Loucy (cell line): Measurements from ENCODE around the gene SEMA5A.

Experiments
- H2AFZ ChIP-seq: fragments of 200-600 bp; sonication (generic); 2 replicates; pipeline ENCODE4 v1.6.0; 2016; ENCODE audit warnings: antibody characterized with exemption, mild to moderate bottlenecking, low read length, moderate library complexity
- H3F3A ChIP-seq: fragments of 200-600 bp; 2 replicates; pipeline ENCODE4 v1.6.0; 2016; ENCODE audit warnings: antibody characterized with exemption, low read depth, mild to moderate bottlenecking
- H3K27me3 ChIP-seq: fragments of 200-600 bp; sonication (generic); 2 replicates; pipeline ENCODE4 v1.6.1; 2014; ENCODE audit warnings: low read length, mild to moderate bottlenecking; ENCODE audit not compliant: insufficient read depth, poor library complexity, severe bottlenecking
- H3K36me3 ChIP-seq: fragments of 200-600 bp; sonication (generic); 2 replicates; pipeline ENCODE4 v1.6.1; 2016; ENCODE audit warnings: low read length; ENCODE audit not compliant: insufficient read depth
- H3K4me1 ChIP-seq: fragments of 200-600 bp; sonication (generic); 2 replicates; pipeline ENCODE4 v1.5.1; 2014; ENCODE audit warnings: low read length, mild to moderate bottlenecking; ENCODE audit not compliant: insufficient read depth, poor library complexity, severe bottlenecking
- H3K4me2 ChIP-seq: fragments of 200-600 bp; sonication (generic); 2 replicates; pipeline ENCODE4 v1.6.0; 2014; ENCODE audit warnings: antibody characterized with exemption, low read length, low read depth, mild to moderate bottlenecking; ENCODE audit not compliant: poor library complexity, severe bottlenecking
- H3K4me3 ChIP-seq: fragments of 200-600 bp; sonication (generic); 2 replicates; pipeline ENCODE4 v1.5.1; 2014; ENCODE audit warnings: low read length, mild to moderate bottlenecking, mixed read lengths; ENCODE audit not compliant: poor library complexity, severe bottlenecking
- H3K79me2 ChIP-seq: fragments of 200-600 bp; sonication (generic); 2 replicates; pipeline ENCODE4 v1.6.1; 2014; ENCODE audit warnings: low read length; ENCODE audit not compliant: insufficient read depth
- H3K9ac ChIP-seq: fragments of 200-600 bp; sonication (generic); 2 replicates; pipeline ENCODE4 v1.6.0; 2014; ENCODE audit warnings: mild to moderate bottlenecking, low read depth, low read length, moderate library complexity; ENCODE audit not compliant: poor library complexity, severe bottlenecking
- H3K9me2 ChIP-seq: fragments of 200-600 bp; sonication (generic); replicated peaks from 2 replicates; pipeline ENCODE4 v1.6.1; 2016; ENCODE audit warnings: low read depth, low read length, mixed read lengths
- H3K9me3 ChIP-seq: fragments of 200-600 bp; sonication (generic); 2 replicates; pipeline ENCODE4 v1.6.1; 2014; ENCODE audit warnings: mild to moderate bottlenecking, antibody characterized with exemption, low read length, low read depth; ENCODE audit not compliant: insufficient read depth
- H4K20me1 ChIP-seq: fragments of 200-600 bp; sonication (generic); 2 replicates; pipeline ENCODE4 v1.6.0; 2014; ENCODE audit warnings: antibody characterized with exemption, low read length, mild to moderate bottlenecking; ENCODE audit not compliant: insufficient read depth, poor library complexity, severe bottlenecking
- EZH2phosphoT487 ChIP-seq: fragments of 200-600 bp; IDR thresholded peaks from 2 replicates; pipeline ENCODE4 v1.6.1; 2018; ENCODE audit warnings: antibody characterized with exemption, mild to moderate bottlenecking, moderate library complexity, borderline replicate concordance
- TF ChIP-seq, protein P1 (sequence below): fragments of 200-600 bp; sonication (generic); conservative IDR thresholded peaks from 2 replicates; pipeline ENCODE4 v1.5.1; 2014; ENCODE audit warnings: mild to moderate bottlenecking, antibody characterized with exemption, low read length

The SEMA5A gene

DNA sequence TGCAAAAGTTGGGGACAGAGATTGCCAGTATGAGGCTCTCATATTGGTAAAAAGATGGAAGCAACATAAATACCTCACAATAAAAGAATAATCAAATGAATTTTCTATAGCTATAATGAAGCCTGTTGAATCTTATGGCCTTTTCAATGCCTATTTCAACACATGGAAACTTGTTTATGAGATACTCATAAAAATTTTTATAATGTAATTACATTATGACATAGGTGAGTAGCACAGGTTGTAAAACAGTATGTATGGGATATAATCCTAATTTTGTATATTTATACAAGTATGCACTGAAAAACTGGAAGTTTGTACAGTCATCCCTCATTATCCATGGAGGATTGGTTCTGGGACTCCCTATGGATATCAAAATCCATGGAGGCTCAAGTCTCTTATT, 21.2 kb upstream of the SEMA5A start:
- no peak overlapping the region for H3K4me3 ChIP-seq
- no peaks in the 10 kb centered on the region for H3K27me3 ChIP-seq
- peaks cover 2% of the 10 kb centered on the region for H3K4me1 ChIP-seq
- TF ChIP-seq, protein P1, sequence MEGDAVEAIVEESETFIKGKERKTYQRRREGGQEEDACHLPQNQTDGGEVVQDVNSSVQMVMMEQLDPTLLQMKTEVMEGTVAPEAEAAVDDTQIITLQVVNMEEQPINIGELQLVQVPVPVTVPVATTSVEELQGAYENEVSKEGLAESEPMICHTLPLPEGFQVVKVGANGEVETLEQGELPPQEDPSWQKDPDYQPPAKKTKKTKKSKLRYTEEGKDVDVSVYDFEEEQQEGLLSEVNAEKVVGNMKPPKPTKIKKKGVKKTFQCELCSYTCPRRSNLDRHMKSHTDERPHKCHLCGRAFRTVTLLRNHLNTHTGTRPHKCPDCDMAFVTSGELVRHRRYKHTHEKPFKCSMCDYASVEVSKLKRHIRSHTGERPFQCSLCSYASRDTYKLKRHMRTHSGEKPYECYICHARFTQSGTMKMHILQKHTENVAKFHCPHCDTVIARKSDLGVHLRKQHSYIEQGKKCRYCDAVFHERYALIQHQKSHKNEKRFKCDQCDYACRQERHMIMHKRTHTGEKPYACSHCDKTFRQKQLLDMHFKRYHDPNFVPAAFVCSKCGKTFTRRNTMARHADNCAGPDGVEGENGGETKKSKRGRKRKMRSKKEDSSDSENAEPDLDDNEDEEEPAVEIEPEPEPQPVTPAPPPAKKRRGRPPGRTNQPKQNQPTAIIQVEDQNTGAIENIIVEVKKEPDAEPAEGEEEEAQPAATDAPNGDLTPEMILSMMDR = no peak
- TF ChIP-seq EZH2phosphoT487 = no peak
- no peaks in the 10 kb centered on the region for H3K9me3 ChIP-seq
- H2AFZ ChIP-seq = no peak overlapping the region
- H4K20me1 ChIP-seq = no peaks in the 10 kb centered on the region
- no peaks in the 10 kb centered on the region for H3K36me3 ChIP-seq
- H3K79me2 ChIP-seq = no peaks in the 10 kb centered on the region
- H3K4me2 ChIP-seq = no peak overlapping the region
- H3K9ac ChIP-seq = no peak overlapping the region
- H3F3A ChIP-seq = no peaks in the 10 kb centered on the region
- H3K9me2 ChIP-seq = no peaks in the 10 kb centered on the region

DNA sequence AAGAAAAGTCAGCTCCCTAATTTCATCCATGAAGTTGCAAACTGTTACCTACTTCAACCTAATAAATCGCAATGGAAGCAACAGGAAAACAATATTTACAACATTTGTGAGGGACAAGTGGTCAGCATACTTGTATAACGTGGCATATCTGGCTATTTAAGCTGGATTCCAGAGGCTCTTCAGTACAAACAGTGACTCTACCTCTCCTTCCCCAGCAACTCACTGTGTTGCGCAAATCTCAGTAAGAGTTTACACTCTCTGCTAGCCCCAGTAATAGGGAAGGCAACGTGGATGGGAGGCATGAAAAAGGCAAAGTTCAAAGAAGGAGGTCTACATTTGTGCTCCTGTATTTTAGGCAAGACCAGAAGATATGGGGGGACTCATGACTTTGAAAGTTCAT, 18.9 kb upstream of the SEMA5A start:
- no peaks in the 10 kb centered on the region for H3K36me3 ChIP-seq
- no peaks in the 10 kb centered on the region for H3K79me2 ChIP-seq
- no peak overlapping the region for H2AFZ ChIP-seq
- no peaks in the 10 kb centered on the region for H3F3A ChIP-seq
- no peaks in the 10 kb centered on the region for H3K27me3 ChIP-seq
- no peak overlapping the region for H3K4me3 ChIP-seq
- H3K4me2 ChIP-seq = no peak overlapping the region
- H3K4me1 ChIP-seq = peaks cover 3% of the 10 kb centered on the region
- no peak overlapping the region for H3K9ac ChIP-seq
- no peaks in the 10 kb centered on the region for H3K9me3 ChIP-seq
- H3K9me2 ChIP-seq = no peaks in the 10 kb centered on the region
- H4K20me1 ChIP-seq = no peaks in the 10 kb centered on the region
- TF ChIP-seq, protein P1 = no peak
- no peak for TF ChIP-seq EZH2phosphoT487

DNA sequence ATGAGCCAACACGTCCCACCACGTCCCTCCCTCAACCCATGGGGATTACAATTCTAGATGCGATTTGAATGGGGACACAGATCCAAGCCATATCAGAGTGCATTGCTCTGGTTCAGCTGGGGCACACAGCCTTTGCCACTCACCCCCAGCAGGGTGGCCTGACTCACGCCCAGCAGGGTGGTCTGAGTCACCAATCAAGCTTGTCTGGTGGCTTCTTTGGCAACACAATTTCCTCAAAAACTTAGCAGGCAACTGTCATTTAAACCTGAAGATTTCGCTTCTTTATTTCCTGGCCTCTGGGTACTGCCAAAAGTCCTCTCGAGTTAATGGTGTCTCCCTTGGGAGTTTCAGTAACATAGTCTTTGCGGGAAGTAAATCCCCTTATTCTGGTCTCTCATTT, 16.3 kb upstream of the SEMA5A start:
- Histone ChIP-seq H3K4me2 (no peak overlapping the region), H3K4me1 (peaks cover 3% of the 10 kb centered on the region), H3K4me3 (no peak overlapping the region), H2AFZ (no peak overlapping the region), H3K9me2 (no peaks in the 10 kb centered on the region), H4K20me1 (no peaks in the 10 kb centered on the region), H3K36me3 (no peaks in the 10 kb centered on the region), H3K9ac (no peak overlapping the region), H3K9me3 (no peaks in the 10 kb centered on the region), H3K27me3 (no peaks in the 10 kb centered on the region), H3K79me2 (no peaks in the 10 kb centered on the region), H3F3A (no peaks in the 10 kb centered on the region)
- TF ChIP-seq EZH2phosphoT487 = no peak
- TF ChIP-seq, protein P1 = no peak
